Measurements from ENCODE around the gene NEO1.
A peak's percentile ranks its signal among the peaks of the same experiment; 100 is the strongest.

Gene NEO1

GRCh38 chr15:73075160-73075859 lies 23.0 kb downstream of the NEO1 start:
- Histone ChIP-seq H3K9ac (no peak overlapping the region), H3K36me3 (ENCODE audit: insufficient read depth) (no peaks in the 10 kb centered on the region), H3K4me1 (ENCODE audit: low read depth, poor library complexity, severe bottlenecking) (peaks cover 9% of the 10 kb centered on the region), H3K27ac (no peak overlapping the region), H2AFZ (ENCODE audit: low read depth) (no peak overlapping the region), H3K4me3 (IDR thresholded peaks at IDR 0.05; ENCODE audit: insufficient read depth, low read depth, low read length) (no peak overlapping the region), H3K4me2 (0 out of 2 replicates have a peak overlapping the region, but pooled peaks have one; percentile 5), H4K20me1 (ENCODE audit: insufficient read depth) (no peaks in the 10 kb centered on the region), H3K79me2 (ENCODE audit: insufficient read depth, low read depth) (no peaks in the 10 kb centered on the region), H3K27me3 (ENCODE audit: insufficient read depth, low read depth) (no peaks in the 10 kb centered on the region)
- TF ChIP-seq CTCF (conservative IDR thresholded peaks at IDR 0.05; ENCODE audit: low read depth, low read length), result no peak

GRCh38 chr15:73078291-73078690 lies 26.0 kb downstream of the NEO1 start:
- H3K27ac ChIP-seq, result no peak overlapping the region
- H3K27me3 ChIP-seq (ENCODE audit: insufficient read depth, low read depth), result no peaks in the 10 kb centered on the region
- peaks cover 22% of the 10 kb centered on the region for H3K4me1 ChIP-seq (ENCODE audit: low read depth, poor library complexity, severe bottlenecking)
- H2AFZ ChIP-seq (ENCODE audit: low read depth), result no peak overlapping the region
- no peaks in the 10 kb centered on the region for H3K36me3 ChIP-seq (ENCODE audit: insufficient read depth)
- H3K4me2 ChIP-seq, result no peak overlapping the region
- no peak for TF ChIP-seq CTCF (conservative IDR thresholded peaks at IDR 0.05; ENCODE audit: low read depth, low read length)
- no peaks in the 10 kb centered on the region for H4K20me1 ChIP-seq (ENCODE audit: insufficient read depth)
- no peaks in the 10 kb centered on the region for H3K79me2 ChIP-seq (ENCODE audit: insufficient read depth, low read depth)
- H3K9ac ChIP-seq, result no peak overlapping the region
- H3K4me3 ChIP-seq (IDR thresholded peaks at IDR 0.05; ENCODE audit: insufficient read depth, low read depth, low read length), result no peak overlapping the region

GRCh38 chr15:73078722-73079121 lies 26.5 kb downstream of the NEO1 start:
- Histone ChIP-seq H3K4me3 (IDR thresholded peaks at IDR 0.05; ENCODE audit: insufficient read depth, low read depth, low read length) (no peak overlapping the region), H2AFZ (ENCODE audit: low read depth) (no peak overlapping the region), H3K4me1 (ENCODE audit: low read depth, poor library complexity, severe bottlenecking) (peaks cover 24% of the 10 kb centered on the region), H3K36me3 (ENCODE audit: insufficient read depth) (no peaks in the 10 kb centered on the region), H3K4me2 (no peak overlapping the region), H3K9ac (no peak overlapping the region), H3K27ac (no peak overlapping the region), H3K27me3 (ENCODE audit: insufficient read depth, low read depth) (no peaks in the 10 kb centered on the region), H4K20me1 (ENCODE audit: insufficient read depth) (no peaks in the 10 kb centered on the region), H3K79me2 (ENCODE audit: insufficient read depth, low read depth) (no peaks in the 10 kb centered on the region)
- TF ChIP-seq CTCF (conservative IDR thresholded peaks at IDR 0.05; ENCODE audit: low read depth, low read length), result no peak

GRCh38 chr15:73079565-73079964 lies 27.3 kb downstream of the NEO1 start:
- H4K20me1 ChIP-seq (ENCODE audit: insufficient read depth), result no peaks in the 10 kb centered on the region
- H3K4me2 ChIP-seq, result no peak overlapping the region
- TF ChIP-seq CTCF (conservative IDR thresholded peaks at IDR 0.05; ENCODE audit: low read depth, low read length), result no peak
- no peak overlapping the region for H3K4me3 ChIP-seq (IDR thresholded peaks at IDR 0.05; ENCODE audit: insufficient read depth, low read depth, low read length)
- no peak overlapping the region for H3K27ac ChIP-seq
- H3K4me1 ChIP-seq (ENCODE audit: low read depth, poor library complexity, severe bottlenecking), result peaks cover 24% of the 10 kb centered on the region
- no peaks in the 10 kb centered on the region for H3K27me3 ChIP-seq (ENCODE audit: insufficient read depth, low read depth)
- no peaks in the 10 kb centered on the region for H3K36me3 ChIP-seq (ENCODE audit: insufficient read depth)
- no peak overlapping the region for H3K9ac ChIP-seq
- no peaks in the 10 kb centered on the region for H3K79me2 ChIP-seq (ENCODE audit: insufficient read depth, low read depth)
- no peak overlapping the region for H2AFZ ChIP-seq (ENCODE audit: low read depth)
